Astrocyte of the spinal cord (primary cell): Measurements from ENCODE around the gene ASMTL.

Experiments
- DNase-seq: peaks from one replicate; pipeline ENCODE4 v3.0.0; 2011; ENCODE audit warnings: low read depth, low spot score
- H3K4me3 ChIP-seq: 2 replicates; pipeline ENCODE4 v1.5.1; 2011; ENCODE audit warnings: low read depth, mild to moderate bottlenecking, low read length, moderate library complexity
- in situ Hi-C: cut with HindIII; loops from 2 replicates; pipeline ENCODE4 v1.10.0; 2017; ENCODE audit warnings: low sequenced_read_pairs
- TF ChIP-seq, protein P1 (sequence below): IDR thresholded peaks from 2 replicates; pipeline ENCODE4 v1.5.1; 2012; ENCODE audit warnings: low read depth, mild to moderate bottlenecking, low read length, inconsistent platforms

The ASMTL gene

GRCh38 chrX:1420371-1420770, 32.3 kb downstream of the ASMTL start:
- H3K4me3 ChIP-seq: no peak overlapping the region
- in situ Hi-C loops: no loop called here
- DNase-seq: no peak
- TF ChIP-seq, protein P1, sequence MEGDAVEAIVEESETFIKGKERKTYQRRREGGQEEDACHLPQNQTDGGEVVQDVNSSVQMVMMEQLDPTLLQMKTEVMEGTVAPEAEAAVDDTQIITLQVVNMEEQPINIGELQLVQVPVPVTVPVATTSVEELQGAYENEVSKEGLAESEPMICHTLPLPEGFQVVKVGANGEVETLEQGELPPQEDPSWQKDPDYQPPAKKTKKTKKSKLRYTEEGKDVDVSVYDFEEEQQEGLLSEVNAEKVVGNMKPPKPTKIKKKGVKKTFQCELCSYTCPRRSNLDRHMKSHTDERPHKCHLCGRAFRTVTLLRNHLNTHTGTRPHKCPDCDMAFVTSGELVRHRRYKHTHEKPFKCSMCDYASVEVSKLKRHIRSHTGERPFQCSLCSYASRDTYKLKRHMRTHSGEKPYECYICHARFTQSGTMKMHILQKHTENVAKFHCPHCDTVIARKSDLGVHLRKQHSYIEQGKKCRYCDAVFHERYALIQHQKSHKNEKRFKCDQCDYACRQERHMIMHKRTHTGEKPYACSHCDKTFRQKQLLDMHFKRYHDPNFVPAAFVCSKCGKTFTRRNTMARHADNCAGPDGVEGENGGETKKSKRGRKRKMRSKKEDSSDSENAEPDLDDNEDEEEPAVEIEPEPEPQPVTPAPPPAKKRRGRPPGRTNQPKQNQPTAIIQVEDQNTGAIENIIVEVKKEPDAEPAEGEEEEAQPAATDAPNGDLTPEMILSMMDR: no peak

GRCh38 chrX:1419545-1420355, 33.0 kb downstream of the ASMTL start:
- DNase-seq: no peak
- TF ChIP-seq, protein P1: no peak
- in situ Hi-C loops: no loop called here

DNA sequence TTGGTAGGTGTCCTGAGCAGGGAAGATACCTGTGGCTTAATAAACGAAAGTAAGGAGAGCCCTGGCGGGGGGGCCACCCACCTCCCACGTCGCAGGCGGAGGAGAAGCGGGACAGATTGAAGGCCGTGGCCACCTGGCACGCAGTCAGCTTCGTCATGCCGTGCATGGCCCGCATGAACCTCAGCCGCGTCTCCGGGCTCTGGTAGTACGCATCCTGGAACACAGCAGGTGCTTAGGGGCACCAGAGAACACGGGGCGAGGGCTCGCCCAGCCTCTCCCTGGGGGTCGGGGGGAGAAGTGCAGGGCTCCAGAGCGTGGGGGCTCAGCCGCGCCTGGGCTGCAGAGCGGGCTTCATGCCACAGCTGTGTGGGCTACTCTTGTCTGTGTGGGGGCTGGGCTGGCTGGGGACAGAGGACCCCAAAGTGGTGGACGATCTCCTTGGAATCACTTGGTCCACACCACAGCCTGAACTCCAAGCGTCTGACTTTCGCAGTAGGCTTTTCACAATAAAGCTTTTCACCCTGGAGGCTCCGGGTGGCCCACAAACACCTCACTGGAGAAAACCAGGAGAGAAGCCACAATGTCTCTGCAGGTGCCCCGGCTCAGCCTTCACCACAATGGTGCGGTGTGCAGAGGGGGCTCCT, 33.7 kb downstream of the ASMTL start:
- TF ChIP-seq, protein P1: no peak
- in situ Hi-C loops: no loop called here
- no peak for DNase-seq
- H3K4me3 ChIP-seq: no peak overlapping the region

More at GRCh38 chrX:1419545-1420355, 33.0 kb downstream of the ASMTL start:
- H3K4me3 ChIP-seq: no peak overlapping the region

DNA sequence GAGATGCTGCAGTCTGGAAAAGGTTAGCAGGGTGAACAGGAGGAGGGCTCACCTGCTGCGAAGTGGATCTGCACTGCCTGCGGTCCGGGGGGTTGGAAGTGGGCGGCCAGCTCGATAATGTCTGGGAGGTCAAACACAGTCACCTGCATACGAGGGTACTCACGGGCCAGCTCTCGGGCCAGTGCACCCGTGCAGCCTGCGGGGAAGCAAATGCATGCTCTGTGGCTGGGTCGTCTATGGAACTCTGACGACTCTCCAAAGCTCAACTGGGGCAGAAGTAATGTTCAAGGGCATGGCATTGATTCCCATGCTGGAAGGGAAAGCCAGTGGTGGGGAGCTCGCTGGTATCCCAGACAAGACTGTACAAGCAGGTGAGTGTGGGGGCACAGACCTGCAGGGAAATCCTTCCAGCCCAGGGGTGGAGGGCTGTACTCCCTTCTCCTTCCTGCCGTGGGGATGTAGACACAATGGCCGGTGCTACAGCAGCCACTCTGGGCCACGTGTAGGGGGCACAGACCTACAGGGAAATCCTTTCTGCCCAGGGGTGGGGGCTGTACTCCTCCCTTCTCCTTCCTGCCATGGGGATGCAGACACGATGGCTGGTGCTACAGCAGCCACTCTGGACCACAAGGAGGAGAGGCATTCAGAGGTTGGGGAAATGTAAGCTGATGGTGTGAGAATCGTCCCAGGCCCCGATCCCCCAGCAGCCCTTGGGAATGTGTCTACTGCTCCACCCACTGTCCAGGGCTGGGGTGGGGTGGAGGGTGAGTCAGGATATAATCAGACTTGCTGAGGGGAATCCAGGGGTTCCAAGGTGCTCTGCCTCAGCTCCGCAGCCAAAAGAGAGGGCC, 34.6 kb downstream of the ASMTL start:
- TF ChIP-seq, protein P1: no peak
- H3K4me3 ChIP-seq: no peak overlapping the region
- no peak for DNase-seq
- in situ Hi-C loops: no loop called here

GRCh38 chrX:1416965-1417760, 35.5 kb downstream of the ASMTL start:
- TF ChIP-seq, protein P1: no peak
- no peak for DNase-seq
- in situ Hi-C loops: no loop called here
- H3K4me3 ChIP-seq: no peak overlapping the region
